Psoas muscle (tissue), 8 donors: Measurements from ENCODE around the gene SH3PXD2B. TPM values are rescaled to one million over a fixed set of nuclear protein-coding genes. Genes with fewer than 3 reads are reported as not detected.

Experiments
- ATAC-seq, 4 donors: fragments of 200-7000 bp; cut with Tn5 transposase; one replicate each; pipeline ENCODE4 v1.9.1; 2020; ENCODE audit warnings: moderate library complexity in 3 of 4, mild to moderate bottlenecking in 2 of 4
- DNase-seq, 2 donors: peaks; one replicate each; pipeline ENCODE4 v3.0.0-alpha.2; 2020
- H3K27ac ChIP-seq: fragments of 200-600 bp; one replicate; pipeline ENCODE4 v1.8.0; 2022
- H3K27me3 ChIP-seq, 3 donors: fragments of 200-600 bp in 1 of 3; one replicate each; pipeline versions ENCODE4 v1.6.1 to v1.8.0; 2013 to 2022; ENCODE audit warnings: low read length in 2 of 3, mild to moderate bottlenecking in 2 of 3, moderate library complexity in 1 of 3; ENCODE audit not compliant: insufficient read depth in 3 of 3
- H3K36me3 ChIP-seq, 2 donors: fragments of 200-600 bp in 1 of 2; one replicate each; pipeline versions ENCODE4 v1.6.1 to v1.8.0; 2013 to 2022; ENCODE audit warnings: low read depth in 1 of 2, mild to moderate bottlenecking in 1 of 2, moderate library complexity in 1 of 2; ENCODE audit not compliant: insufficient read depth in 1 of 2
- H3K4me1 ChIP-seq: fragments of 200-600 bp; one replicate; pipeline ENCODE4 v1.8.0; 2022
- H3K4me3 ChIP-seq: fragments of 200-600 bp; one replicate; pipeline ENCODE4 v1.8.0; 2022; ENCODE audit warnings: mild to moderate bottlenecking
- H3K9me3 ChIP-seq: fragments of 200-600 bp; one replicate; pipeline ENCODE4 v1.8.0; 2022
- WGBS, 3 donors: extraction: QIAGEN DNeasy Blood & Tissue Kit; methylation state at CpG; one replicate each; pipeline versions ENCODE4 v1.1.6 to v1.1.7; 2013; 5-methylcytosine and 5-hydroxymethylcytosine counted together
- intact Hi-C, 2 donors: fragments of 100-400 bp; cut with DNase I; formaldehyde crosslinking; loops; one replicate each; pipeline versions ENCODE4 v1.11.0 to v1.14.2; 2022
- polyA plus RNA-seq, 3 donors: library from polyadenylated mRNA; stranded (reverse); fragments of 200-250 nt; gene quantifications; one replicate each; pipeline ENCODE4 v1.2.3, GENCODE V29; 2013
- total RNA-seq, 4 donors: library from RNA; stranded (reverse); fragmentation: NEBNext Ultra II Directional in 2 of 4; extraction: Animal tissue kit (Norgen Biotek cat#: 25700) in 2 of 4; gene quantifications; one replicate each; pipeline versions ENCODE4 v1.2.1 to v1.2.4, GENCODE V29; 2021 to 2023
- TF ChIP-seq, protein P1 (sequence below): fragments of 200-600 bp; IDR thresholded peaks from one replicate; pipeline ENCODE4 v1.8.0; 2022; ENCODE audit warnings: antibody characterized with exemption
- donor health status: healthy with polysubstance abuse.
- donor health status: DM: no; HTN: no; CAD: no; lungs with moderate emphysema.
- donor health status: Bipolar disorder and iron deficiency.
- donor health status: healthy.
- donor health status: DM: yes; HTN: yes; CAD: no.
- donor health status: DM: no; HTN: no; CAD: no.
- donor health status: DM: no; HTN: no; CAD: no.
- donor health status: DM: yes; HTN: yes; CAD: no.

Gene SH3PXD2B
- total and polyA plus RNA-seq, 7 donors, result 0.58 to 5.3 (median 2.5) TPM

DNA sequence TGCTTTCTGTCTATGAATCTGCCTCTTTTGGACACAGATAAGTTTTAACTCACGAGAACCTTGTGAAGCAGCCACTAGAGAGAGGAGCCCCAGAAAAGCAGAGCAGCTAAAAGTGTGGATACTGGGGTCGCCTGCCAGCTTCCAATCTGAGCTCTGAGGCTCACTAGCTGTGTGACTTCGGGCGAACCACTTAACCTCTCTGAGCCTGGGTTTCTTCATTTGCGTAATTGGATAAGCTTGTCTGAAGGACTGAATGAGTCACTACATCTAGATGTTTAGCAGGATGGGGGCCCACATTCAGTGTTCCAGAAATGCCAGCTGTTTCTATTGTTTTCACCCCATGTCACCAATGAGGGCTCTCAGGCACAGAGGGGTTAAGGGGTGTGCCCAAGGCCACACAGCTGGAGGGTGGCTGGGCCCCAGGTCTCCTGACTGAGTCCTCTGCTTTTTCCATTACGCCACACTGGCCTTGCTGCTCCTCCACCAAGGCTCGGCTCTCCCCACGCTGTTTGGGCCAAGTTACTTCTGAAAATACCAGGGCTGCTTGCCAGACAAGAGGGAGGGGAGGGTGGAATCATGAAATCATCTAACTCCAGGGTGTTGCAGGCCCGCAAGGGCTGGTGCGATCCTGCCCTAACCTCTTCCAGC is 36.2 kb downstream of the SH3PXD2B start:
- H3K27ac ChIP-seq, result peak overlapping the region; percentile 30
- intact Hi-C loops, result no loop called here
- H3K4me3 ChIP-seq, result no peak overlapping the region
- H3K9me3 ChIP-seq, result no peaks in the 10 kb centered on the region
- DNase-seq, result peak; percentile 90 to 93
- WGBS, 3 donors, result 19 to 40% (median 26%) methylated on average over 10 of the region's 10 CpGs
- TF ChIP-seq, protein P1, sequence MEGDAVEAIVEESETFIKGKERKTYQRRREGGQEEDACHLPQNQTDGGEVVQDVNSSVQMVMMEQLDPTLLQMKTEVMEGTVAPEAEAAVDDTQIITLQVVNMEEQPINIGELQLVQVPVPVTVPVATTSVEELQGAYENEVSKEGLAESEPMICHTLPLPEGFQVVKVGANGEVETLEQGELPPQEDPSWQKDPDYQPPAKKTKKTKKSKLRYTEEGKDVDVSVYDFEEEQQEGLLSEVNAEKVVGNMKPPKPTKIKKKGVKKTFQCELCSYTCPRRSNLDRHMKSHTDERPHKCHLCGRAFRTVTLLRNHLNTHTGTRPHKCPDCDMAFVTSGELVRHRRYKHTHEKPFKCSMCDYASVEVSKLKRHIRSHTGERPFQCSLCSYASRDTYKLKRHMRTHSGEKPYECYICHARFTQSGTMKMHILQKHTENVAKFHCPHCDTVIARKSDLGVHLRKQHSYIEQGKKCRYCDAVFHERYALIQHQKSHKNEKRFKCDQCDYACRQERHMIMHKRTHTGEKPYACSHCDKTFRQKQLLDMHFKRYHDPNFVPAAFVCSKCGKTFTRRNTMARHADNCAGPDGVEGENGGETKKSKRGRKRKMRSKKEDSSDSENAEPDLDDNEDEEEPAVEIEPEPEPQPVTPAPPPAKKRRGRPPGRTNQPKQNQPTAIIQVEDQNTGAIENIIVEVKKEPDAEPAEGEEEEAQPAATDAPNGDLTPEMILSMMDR, result no peak
- no peaks in the 10 kb centered on the region for H3K27me3 ChIP-seq
- ATAC-seq, result peak; percentile 70 to 83 (median 82)
- H3K36me3 ChIP-seq, result no peaks in the 10 kb centered on the region
- no peaks in the 10 kb centered on the region for H3K4me1 ChIP-seq

DNA sequence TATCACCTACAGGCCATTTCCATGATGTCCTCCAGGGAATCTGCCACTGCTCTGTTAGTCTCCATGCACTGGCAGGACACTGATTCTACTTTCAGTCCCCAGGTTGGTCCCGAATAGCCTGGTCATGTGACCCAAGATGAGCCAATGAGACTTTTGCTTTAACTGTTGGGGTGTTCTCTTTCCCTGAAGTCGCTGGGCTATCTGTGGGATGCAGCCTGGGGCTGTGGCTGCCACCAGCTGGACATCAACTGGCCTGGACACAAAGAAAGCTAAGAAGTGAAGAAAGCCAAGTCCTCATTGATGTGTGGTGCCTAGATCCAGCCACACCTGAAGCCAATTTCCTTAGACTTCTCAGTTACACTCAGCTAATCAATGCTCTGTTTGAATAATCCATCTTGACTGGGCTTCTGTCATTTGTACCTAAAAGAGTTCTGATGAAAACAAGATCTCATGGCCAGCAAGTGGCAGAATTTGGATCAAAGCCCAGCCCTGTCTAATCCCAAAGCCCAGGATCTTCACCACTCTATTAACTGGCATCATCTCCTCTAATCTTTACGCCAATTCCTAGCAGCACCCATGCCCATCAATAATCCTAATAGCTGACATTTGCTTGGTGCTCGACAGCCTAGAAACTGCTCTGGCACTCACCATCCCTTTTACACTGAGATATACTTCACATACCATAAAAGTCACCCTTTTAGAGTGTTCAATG is 37.0 kb downstream of the SH3PXD2B start:
- TF ChIP-seq, protein P1, result no peak
- intact Hi-C loops, result no loop called here
- no peaks in the 10 kb centered on the region for H3K9me3 ChIP-seq
- H3K36me3 ChIP-seq, result no peaks in the 10 kb centered on the region
- H3K27me3 ChIP-seq, result no peaks in the 10 kb centered on the region
- DNase-seq, result no peak
- 40 to 59% (median 47%) methylated on average over 4 of the region's 4 CpGs for WGBS, 3 donors
- no peaks in the 10 kb centered on the region for H3K4me1 ChIP-seq
- peak overlapping the region; percentile 30 for H3K27ac ChIP-seq
- no peak overlapping the region for H3K4me3 ChIP-seq
- ATAC-seq, result no peak

DNA sequence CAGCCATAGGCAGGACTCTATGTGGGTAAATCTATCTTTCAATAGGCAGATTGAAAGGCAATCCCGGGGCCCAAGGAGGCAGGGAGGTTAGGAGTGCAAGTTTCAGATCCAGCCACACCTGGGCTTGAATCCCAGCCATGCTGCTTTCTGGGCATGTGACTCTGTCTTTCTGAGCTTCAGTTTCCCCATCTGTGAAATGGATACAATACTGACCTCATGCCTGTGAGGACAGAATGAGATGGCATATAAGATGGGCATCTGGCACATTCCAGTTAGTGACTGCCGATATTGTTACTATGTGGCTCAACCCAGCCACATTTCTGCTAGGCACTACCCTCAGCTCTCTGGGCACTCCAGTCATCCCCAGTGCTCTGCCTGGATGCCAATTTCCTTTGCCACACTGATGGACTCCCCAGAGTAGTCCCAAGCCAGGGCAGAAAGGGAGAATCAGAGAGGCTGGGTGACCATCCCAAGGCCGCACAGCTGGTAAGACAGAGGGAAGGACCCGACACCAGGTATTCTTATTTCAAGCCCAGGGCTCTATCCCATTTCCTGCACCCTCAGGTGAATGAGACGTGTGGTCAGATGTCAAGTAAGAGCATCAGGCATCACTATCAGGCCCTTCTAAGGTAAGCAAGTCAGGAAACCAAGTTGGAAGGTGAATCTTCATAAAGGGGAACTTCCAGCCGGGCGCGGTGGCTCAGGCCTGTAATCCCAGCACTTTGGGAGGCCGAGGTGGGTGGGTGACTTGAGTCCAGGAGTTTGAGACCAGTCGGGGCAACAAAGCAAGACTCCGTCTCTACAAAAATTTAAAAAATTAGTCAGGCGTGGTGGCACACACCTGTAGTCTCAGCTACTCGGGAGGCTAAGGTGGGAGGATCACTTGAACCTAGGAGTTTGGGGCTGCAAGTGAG is 38.7 kb downstream of the SH3PXD2B start:
- ATAC-seq (no peak), DNase-seq (no peak)
- 92 to 96% (median 93%) methylated on average over 13 of the region's 13 CpGs for WGBS, 3 donors
- Histone ChIP-seq H3K36me3 (no peaks in the 10 kb centered on the region), H3K4me1 (no peaks in the 10 kb centered on the region), H3K9me3 (no peaks in the 10 kb centered on the region), H3K4me3 (no peak overlapping the region), H3K27me3 (no peaks in the 10 kb centered on the region), H3K27ac (no peak overlapping the region)
- TF ChIP-seq, protein P1, result no peak
- intact Hi-C loops, result no loop called here

DNA sequence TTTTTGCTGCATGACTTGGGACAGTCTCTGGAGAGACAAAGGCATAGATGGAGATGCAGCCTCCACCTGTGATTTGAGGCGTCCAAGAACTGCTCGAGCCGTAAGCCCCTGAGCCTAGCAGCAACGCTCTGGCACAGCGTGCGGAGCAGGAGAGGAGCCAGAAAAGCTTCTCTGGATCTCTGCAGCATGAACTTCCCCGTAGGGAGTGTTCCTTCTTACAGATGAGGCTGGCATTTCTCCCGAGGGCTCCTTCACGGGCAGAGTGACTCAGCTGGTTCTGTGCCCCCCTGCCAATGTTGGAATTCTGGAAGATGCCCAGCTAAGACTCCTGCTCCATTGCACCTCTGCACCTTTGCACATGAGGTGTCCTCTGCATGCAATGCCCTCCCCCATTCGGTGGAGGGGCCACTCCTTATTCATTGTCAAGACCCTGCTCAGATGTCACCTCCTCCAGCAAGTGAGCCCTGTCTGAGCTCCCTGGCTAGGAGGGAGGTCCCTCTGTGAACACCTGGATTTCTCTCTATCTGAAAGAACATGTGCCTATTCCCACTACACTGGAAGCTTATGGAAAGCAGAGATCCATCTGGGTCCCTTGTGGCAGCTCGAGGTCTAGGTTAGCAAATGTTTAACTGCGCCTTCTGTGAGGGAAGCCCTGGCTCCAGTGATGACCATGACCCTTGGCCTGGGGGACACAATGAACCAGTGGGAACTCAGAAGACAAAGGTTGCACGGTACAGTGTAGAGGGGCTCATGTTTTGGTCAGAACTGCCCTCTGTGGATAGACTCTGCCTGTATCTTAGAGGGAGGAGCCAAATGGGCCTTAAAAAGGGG is 39.6 kb downstream of the SH3PXD2B start:
- Histone ChIP-seq H3K27ac (no peak overlapping the region), H3K27me3 (no peaks in the 10 kb centered on the region), H3K9me3 (no peaks in the 10 kb centered on the region), H3K4me1 (no peaks in the 10 kb centered on the region), H3K4me3 (no peak overlapping the region), H3K36me3 (no peaks in the 10 kb centered on the region)
- TF ChIP-seq, protein P1, result no peak
- intact Hi-C loops, result no loop called here
- ATAC-seq (peak in 1 of 4 donors; percentile 23), DNase-seq (peak; percentile 51 to 78)
- 33 to 36% (median 36%) methylated on average over 13 of the region's 13 CpGs for WGBS, 3 donors
